PC-9 (cell line): ENCODE results near the gene TOM1L2. TPM values are rescaled to one million over a fixed set of nuclear protein-coding genes. Genes with fewer than 3 reads are reported as not detected.

Experiments used
- BruUV-seq: library from RNA; stranded (reverse); fragments of 400-500 nt; replicated peaks from 2 replicates; lab custom pipeline; 2021; lab: Mats Ljungman, UMichigan
- CTCF ChIA-PET: fragments of 300-600 bp; sonication (Branson Sonifier 250); formaldehyde crosslinking; loops from one replicate; lab custom pipeline; 2022; ENCODE audit warnings: antibody characterized with exemption; lab: Charles Lee
- POLR2A ChIA-PET: fragments of 300-600 bp; sonication (Branson Sonifier 250); formaldehyde crosslinking; loops from one replicate; lab custom pipeline; 2022; ENCODE audit warnings: antibody characterized with exemption; ENCODE audit not compliant: unreplicated experiment; lab: Charles Lee
- DNase-seq, 2 experiments: peaks; one replicate each; pipeline versions ENCODE4 v3.0.0 to v3.0.0-alpha.2; 2015 to 2022; ENCODE audit warnings: mixed read lengths in 1 of 2
- H2AFZ ChIP-seq: fragments of 200-600 bp; sonication (generic); 2 replicates; pipeline ENCODE4 v1.8.1; 2017; ENCODE audit warnings: antibody characterized with exemption
- H3F3A ChIP-seq: fragments of 200-600 bp; sonication (generic); 2 replicates; pipeline ENCODE4 v1.8.1; 2017; ENCODE audit warnings: antibody characterized with exemption, mild to moderate bottlenecking, low read depth; ENCODE audit not compliant: insufficient read depth
- H3K27ac ChIP-seq: fragments of 200-600 bp; sonication (generic); 2 replicates; pipeline ENCODE4 v1.6.1; 2016; ENCODE audit warnings: mixed run types
- H3K27me3 ChIP-seq: fragments of 200-600 bp; sonication (generic); 2 replicates; pipeline ENCODE4 v1.6.1; 2016; ENCODE audit warnings: low read depth, mixed run types; ENCODE audit not compliant: insufficient read depth
- H3K36me3 ChIP-seq: fragments of 200-600 bp; sonication (generic); 2 replicates; pipeline ENCODE4 v1.6.1; 2016; ENCODE audit warnings: low read depth, mixed run types
- H3K4me1 ChIP-seq: fragments of 200-600 bp; sonication (generic); replicated peaks from 2 replicates; pipeline ENCODE4 v1.6.1; 2016; ENCODE audit warnings: mixed run types; ENCODE audit not compliant: insufficient read depth
- H3K4me2 ChIP-seq: fragments of 200-600 bp; sonication (generic); 2 replicates; pipeline ENCODE4 v1.6.1; 2017; ENCODE audit warnings: mixed run types
- H3K4me3 ChIP-seq: fragments of 200-600 bp; sonication (generic); 2 replicates; pipeline ENCODE4 v1.6.1; 2016; ENCODE audit warnings: mixed run types
- H3K79me2 ChIP-seq: fragments of 200-600 bp; sonication (generic); 2 replicates; pipeline ENCODE4 v1.6.1; 2017; ENCODE audit warnings: low read depth, mixed run types
- H3K9me2 ChIP-seq: fragments of 200-600 bp; sonication (generic); 2 replicates; pipeline ENCODE4 v1.8.1; 2017; ENCODE audit warnings: mild to moderate bottlenecking; ENCODE audit not compliant: insufficient read depth
- H3K9me3 ChIP-seq: fragments of 200-600 bp; sonication (generic); 2 replicates; pipeline ENCODE4 v1.8.1; 2016; ENCODE audit warnings: low read depth; ENCODE audit not compliant: insufficient read depth
- H4K20me1 ChIP-seq: fragments of 200-600 bp; sonication (generic); 2 replicates; pipeline ENCODE4 v1.8.1; 2017; ENCODE audit not compliant: insufficient read depth
- CTCF ChIP-seq: fragments of 200-600 bp; sonication (generic); conservative IDR thresholded peaks from 2 replicates; pipeline ENCODE4 v1.6.1; 2017; ENCODE audit warnings: mixed run types, antibody characterized with exemption, mild to moderate bottlenecking, moderate library complexity
- EZH2 ChIP-seq: fragments of 200-600 bp; sonication (generic); IDR thresholded peaks from 2 replicates; pipeline ENCODE4 v1.8.0; 2017; ENCODE audit warnings: antibody characterized with exemption, low read depth
- intact Hi-C: fragments of 100-400 bp; cut with micrococcal nuclease; formaldehyde crosslinking; loops from one replicate; pipeline ENCODE4 v1.10.0; 2022; ENCODE audit not compliant: unreplicated experiment
- total RNA-seq: library from RNA; stranded (reverse); gene quantifications from 2 replicates; pipeline ENCODE4 v1.2.3, GENCODE V29; 2021

TOM1L2 gene
- total RNA-seq, 1 experiment from 2014 or later = 68.5 TPM

DNA sequence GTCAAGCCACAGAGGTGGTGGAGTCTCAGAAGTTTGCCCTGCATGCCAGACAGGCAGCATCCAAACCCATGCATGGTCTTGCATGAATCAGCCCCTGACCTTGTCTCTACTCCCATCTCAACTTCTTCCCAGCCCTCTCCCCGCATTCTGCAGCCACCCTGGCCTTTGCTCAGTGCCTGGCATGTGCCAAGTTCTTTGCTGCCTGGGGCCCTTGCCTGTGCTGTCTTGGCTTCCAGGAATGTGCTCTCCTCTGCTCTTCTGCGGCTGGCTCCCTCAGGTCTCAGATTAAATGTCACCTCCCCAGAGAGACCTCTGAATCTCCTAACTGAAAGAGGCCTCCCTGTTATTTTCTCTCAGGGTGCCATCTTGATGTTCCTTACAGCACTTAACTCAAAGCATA lies 18.1 kb upstream of the TOM1L2 start:
- Histone ChIP-seq H3K4me3 (no peak overlapping the region), H3K79me2 (no peaks in the 10 kb centered on the region), H2AFZ (no peak overlapping the region), H3K4me2 (peak overlapping the region; percentile 67), H3K9me3 (no peaks in the 10 kb centered on the region), H3K4me1 (peaks cover 31% of the 10 kb centered on the region), H3K27me3 (no peaks in the 10 kb centered on the region), H3K27ac (peak overlapping the region; percentile 87), H3K36me3 (no peaks in the 10 kb centered on the region), H4K20me1 (no peaks in the 10 kb centered on the region), H3F3A (peaks cover 26% of the 10 kb centered on the region), H3K9me2 (no peaks in the 10 kb centered on the region)
- intact Hi-C loops = loop anchor here (2.0 to 5.0 kb wide), 2 partner anchors 19 to 42 kb away; no protein-coding TSS in a partner anchor
- ChIA-PET POLR2A (no interaction called here), CTCF (no interaction called here)
- TSS peak; percentile 91 for BruUV-seq
- no peak for TF ChIP-seq CTCF
- no peak for TF ChIP-seq EZH2
- peak; percentile 85 to 88 for DNase-seq

- H3K4me3 ChIP-seq = no peak overlapping the region
- intact Hi-C loops = loop anchor here (2.0 to 5.0 kb wide), 2 partner anchors 19 to 43 kb away; no protein-coding TSS in a partner anchor
- POLR2A ChIA-PET = no interaction called here
- no peaks in the 10 kb centered on the region for H3K9me3 ChIP-seq
- peak overlapping the region; percentile 67 for H3K4me2 ChIP-seq
- H3K27me3 ChIP-seq = no peaks in the 10 kb centered on the region
- CTCF ChIA-PET = no interaction called here
- H3F3A ChIP-seq = peaks cover 26% of the 10 kb centered on the region
- no TSS peak for BruUV-seq
- H3K9me2 ChIP-seq = no peaks in the 10 kb centered on the region
- peaks cover 31% of the 10 kb centered on the region for H3K4me1 ChIP-seq
- no peak overlapping the region for H2AFZ ChIP-seq
- H3K27ac ChIP-seq = peak overlapping the region; percentile 87; the same call in 1 of the 2 replicates
- no peak for DNase-seq
- no peaks in the 10 kb centered on the region for H4K20me1 ChIP-seq
- no peaks in the 10 kb centered on the region for H3K36me3 ChIP-seq
- TF ChIP-seq EZH2 = no peak
- no peaks in the 10 kb centered on the region for H3K79me2 ChIP-seq
Measured at GRCh38 chr17:17989618-17990017, 17.4 kb upstream of the TOM1L2 start.

- no peak overlapping the region for H2AFZ ChIP-seq
- no peak overlapping the region for H3K4me2 ChIP-seq
- H3K9me3 ChIP-seq = no peaks in the 10 kb centered on the region
- no peak for DNase-seq
- H3K4me1 ChIP-seq = peaks cover 31% of the 10 kb centered on the region
- no peak overlapping the region for H3K4me3 ChIP-seq
- CTCF ChIA-PET = interaction anchor here (0.6 kb wide), 1 partner anchor 14 kb away, joined by 3 read pairs; no protein-coding TSS in a partner anchor
- no peaks in the 10 kb centered on the region for H3K36me3 ChIP-seq
- intact Hi-C loops = no loop called here
- H3K9me2 ChIP-seq = no peaks in the 10 kb centered on the region
- POLR2A ChIA-PET = no interaction called here
- peaks cover 26% of the 10 kb centered on the region for H3F3A ChIP-seq
- H3K79me2 ChIP-seq = no peaks in the 10 kb centered on the region
- no peaks in the 10 kb centered on the region for H4K20me1 ChIP-seq
- H3K27me3 ChIP-seq = no peaks in the 10 kb centered on the region
- BruUV-seq = no TSS peak
- no peak overlapping the region for H3K27ac ChIP-seq
- TF ChIP-seq EZH2 (no peak), CTCF (no peak)
Measured at GRCh38 chr17:17989081-17989480, 16.9 kb upstream of the TOM1L2 start.
